GM21423 (cell line): ENCODE results near the gene NPIPB2.
A peak's percentile ranks its signal among the peaks of the same experiment; 100 is the strongest.
"Not testable (repeated sequence)": the region's sequence is repeated elsewhere in the genome, so short reads cannot be mapped to it uniquely, and the experiment has no call there.

Experiments used
- ATAC-seq: cut with Tn5 transposase; IDR thresholded peaks from one replicate; pipeline ENCODE4 v1.9.1; 2021; ENCODE audit warnings: mild to moderate bottlenecking, moderate library complexity; ENCODE audit not compliant: unreplicated experiment

The NPIPB2 gene

DNA sequence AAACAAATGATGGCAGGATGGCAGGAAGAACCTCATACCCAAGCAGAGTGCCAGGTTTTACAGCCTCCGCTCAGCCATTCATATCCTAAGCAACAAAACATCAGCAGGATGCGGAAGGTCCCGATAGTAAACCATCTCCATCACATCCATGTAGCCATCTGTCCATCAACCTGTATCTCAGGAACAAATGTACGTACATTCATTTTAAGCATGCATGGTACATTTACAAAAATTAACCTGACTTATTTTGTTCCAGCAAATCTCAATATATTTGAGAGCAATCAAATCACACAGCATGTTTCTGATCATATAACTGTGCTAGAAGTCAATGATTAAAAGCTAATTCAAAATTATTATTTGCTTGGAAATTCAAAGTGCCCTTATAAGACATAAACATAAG, at the start of gene NPIPB2:
TSS of gene NPIPB2 (minus strand) at position 101 of the 400 bp plus-strand sequence. CDS start at position 101, 0 bp downstream.
- not testable (repeated sequence) for ATAC-seq

DNA sequence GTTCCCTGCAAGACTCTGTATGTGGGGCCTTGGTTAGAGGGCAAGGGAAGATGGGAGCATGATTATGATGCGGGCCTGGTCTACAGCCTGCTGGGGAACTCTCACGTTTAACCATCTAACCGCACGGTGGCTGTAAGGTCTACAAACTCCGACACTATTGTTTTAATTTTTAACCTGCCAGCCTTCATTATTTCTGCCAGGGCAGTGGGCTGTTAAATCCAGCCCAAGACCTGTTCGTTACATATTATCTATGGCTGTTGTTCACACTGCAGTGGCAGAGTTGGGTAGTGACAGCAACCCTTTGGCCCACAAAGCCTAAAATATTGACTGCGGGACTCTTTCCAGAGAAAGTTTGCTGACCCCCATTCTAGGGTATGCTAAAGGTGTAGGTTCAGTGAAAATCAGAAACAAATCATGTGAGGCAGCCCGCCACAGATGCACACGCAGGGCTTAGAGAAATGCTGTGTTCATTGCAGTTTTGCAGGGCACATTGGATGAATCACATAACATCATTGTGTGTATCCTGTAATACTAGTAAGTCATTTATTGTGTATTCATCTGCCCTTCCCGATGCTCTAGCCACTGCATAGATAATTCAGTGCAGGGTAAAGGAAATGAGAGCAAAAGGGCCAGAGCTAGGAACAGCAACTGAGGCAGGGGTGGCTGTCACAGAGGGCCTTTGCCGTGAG, 49.0 kb upstream of the NPIPB2 start:
- peak; percentile 52 for ATAC-seq

DNA sequence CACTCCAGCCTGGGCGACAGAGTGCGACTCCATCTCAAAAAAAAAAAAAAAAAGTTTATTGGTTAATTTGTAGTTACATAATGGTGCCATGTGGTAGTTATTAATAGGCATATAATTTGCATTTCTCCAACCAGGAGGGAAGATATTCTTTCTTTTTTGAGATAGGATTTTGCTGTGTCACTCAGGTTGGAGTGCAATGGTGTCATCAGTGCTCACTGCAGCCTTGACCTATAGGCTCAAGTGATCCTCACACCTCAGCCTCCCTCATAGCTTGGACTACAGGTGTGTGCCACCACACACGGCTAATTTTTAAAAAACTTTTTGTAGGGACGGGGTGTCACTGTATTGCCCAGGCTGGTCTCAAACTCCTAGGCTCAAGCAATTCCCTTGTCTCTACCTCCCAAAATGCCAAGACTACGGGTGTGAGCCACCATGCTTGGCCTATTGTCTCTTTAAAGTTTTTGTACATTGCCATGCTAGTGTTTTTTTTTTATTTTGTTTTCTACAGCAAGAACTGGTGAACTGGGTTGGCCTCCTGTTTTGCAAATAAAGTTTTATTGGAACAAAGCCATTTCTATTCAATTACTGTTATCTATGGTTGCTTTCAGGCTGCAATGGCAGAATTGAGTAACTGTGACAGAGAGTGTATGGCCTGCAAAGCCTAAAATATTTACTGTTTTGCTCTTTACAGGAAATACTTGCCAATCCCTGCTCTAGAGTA, 46.6 kb upstream of the NPIPB2 start:
- no peak for ATAC-seq

DNA sequence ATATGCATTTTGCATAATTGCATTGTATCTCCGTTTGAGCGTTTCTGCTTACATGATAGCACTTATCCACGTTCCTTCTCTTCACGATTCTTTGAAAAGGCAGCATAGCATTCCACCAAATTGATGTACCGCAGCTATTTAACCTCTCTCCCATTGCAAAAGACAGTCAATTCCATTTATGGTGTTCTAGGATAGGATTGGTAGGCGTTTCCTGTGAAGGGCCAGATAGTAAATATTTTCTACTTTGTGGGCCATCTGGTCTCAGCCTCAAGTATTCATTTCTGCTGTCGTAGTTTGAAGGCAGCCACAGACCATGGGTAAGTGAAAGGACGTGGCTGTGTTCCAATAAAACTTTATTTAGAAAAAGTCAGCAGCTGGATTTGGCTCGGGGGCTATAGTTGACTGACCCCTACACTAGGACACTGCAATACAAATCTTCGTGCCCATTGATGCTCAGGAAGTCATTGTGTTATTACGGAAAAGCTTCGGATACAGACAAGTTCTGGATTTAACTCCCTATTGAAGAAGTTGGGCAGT, 44.7 kb upstream of the NPIPB2 start:
- no peak for ATAC-seq

DNA sequence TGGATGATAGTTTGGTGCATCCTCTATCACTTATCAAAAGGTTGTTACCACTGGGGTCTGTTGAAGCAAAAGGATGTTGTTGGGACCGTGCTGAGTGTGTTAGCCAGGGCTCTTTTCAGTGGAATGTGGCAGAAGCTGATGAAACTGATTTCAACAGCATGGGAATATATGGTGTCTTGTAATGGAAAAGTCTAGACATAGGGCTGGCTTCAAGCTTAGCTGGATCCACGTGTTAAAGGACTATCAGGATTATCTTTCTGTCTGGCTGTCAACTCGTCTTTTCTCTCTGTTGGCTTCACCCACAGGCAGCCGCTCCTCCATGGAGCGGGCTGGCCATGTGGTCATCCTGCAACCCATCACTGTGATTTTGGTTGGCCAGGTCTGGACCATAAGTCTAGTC, 43.4 kb upstream of the NPIPB2 start:
- ATAC-seq, result no peak

DNA sequence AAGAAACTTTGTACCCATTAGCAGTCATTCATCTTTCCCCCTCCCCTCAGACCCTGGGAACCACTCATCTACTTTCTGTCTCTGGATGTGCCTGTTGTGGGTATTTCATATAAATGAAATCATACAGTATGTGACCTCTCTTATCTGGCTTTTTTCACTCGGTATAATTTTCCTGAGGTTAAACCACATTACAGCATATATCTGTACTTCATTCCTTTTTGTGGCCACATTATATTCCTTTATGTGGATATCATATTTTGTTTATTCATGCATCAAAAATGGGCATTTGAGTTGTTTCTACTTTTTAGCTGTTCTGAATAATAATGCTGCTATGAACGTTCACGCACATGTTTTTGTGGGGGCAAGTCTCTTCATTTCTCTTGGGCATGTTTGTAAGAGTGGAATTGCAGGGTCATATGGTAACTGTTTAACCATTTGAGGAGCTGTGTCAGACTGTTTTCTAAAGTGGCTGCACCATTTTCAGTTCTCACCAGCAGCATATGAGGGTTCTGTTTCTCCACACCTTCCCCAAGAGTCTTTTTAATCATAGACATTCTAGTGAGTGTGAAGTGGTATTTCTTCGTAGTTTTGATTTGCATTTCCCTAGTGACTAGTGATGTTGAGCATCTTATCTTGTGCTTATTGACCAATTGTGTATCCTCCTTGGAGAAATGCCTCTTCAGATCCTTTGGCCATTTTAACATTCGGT, 38.4 kb upstream of the NPIPB2 start:
- ATAC-seq, result no peak

DNA sequence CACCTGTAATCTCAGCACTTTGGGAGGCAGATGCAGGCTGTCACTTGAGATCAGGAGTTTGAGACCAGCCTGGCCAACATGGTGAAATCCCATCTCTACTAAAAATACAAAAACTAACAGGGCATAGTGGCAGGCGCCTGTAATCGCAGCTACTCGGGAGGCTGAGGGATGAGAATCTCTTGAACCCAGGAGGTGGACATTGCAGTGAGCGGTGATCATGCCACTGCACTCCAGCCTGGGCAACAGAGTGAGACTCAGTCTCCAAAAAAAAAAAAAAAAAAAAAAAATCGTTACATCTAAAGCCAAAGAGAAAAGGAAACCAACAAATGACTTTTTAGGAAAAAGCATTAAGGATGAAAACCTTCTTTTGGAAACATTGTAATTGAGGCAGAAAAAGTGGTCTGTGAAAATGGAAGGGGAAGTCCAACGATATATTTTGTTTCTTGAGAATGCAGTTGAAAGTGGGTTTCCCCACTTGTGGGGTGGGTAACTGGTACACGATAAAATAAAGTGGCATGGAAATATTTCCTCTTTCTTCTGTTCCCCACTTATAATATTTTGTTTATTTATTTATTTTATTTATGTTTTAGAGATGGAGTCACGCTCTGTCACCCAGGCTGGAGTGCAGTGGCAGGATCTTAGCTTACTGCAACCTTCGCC, 37.3 kb upstream of the NPIPB2 start:
- ATAC-seq, result no peak

DNA sequence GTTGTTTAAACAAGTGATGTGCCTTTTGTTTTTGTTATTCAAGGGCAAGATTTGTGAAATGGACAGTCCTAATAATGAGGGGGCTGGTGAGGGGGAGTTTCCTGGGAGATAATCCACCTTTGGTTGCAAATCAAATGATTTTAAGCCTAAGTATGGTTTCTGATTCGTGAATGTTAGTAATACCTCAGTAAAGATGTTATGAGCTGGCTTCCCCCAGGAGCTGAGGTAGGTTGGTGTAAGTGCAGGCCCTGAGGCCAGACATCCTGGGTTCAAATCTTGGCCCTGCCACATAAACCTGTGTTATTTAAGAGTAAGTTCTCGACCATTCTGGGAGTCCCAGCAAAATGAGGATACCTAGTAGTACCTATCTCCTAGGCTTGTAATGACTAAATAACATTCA, 36.2 kb upstream of the NPIPB2 start:
- no peak for ATAC-seq

DNA sequence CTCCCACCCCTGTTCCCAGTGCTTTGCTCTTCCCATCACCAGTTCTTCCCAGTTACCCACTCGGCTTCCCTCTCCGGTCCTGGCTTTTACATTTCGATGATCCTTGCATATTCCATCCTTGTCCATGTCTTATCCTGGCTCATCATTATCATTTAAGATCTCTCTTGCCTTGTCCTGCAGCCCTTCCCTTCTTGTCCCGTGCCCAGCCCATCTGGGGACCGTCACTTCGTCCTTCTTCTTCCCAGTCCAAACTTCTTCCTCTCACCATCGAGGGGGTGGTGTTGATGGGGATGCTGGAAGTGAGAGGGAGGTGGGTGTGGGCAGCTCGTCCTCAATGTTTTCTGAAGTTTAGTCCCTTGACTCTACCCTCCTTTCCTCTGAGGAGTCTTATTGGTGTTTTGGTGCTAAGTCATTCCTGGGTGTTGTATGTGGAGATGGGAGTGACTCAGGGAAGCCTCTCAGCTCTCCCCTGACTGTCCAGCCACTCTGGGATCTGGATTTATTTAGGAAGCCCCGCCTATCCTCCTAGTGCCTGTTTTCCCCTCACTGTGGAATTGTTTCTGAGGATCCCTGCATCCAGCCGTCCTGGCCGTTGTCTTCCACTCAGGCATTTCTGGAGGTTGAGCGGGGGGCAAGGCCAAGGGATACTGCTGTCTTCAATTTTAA, 35.7 kb upstream of the NPIPB2 start:
- ATAC-seq, result no peak

DNA sequence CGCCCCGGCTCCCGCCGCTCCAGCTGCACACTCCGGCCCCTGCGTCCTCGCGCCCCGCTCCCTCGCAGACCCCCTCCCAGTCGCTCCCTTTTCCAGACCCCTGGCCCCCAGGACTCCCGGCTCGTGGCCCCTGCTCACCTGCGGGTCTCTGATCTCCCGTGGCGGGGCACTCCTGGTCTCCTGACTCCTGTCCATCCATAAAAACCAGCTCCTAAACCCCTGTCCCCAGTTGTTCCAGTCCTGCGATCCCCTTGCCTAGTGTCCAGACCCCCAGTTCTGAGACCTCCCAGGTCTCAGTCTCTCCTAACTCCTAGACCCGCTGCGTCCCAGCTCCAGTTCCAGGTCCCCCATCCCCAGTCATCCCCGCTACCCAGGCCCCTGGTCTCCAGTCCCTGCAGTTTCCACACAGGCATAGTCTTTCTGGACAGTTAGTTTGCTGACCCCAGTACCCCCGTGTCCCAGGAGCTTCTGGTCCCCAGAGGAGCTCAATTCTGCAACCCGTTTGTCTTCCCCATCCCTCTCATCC, 35.1 kb upstream of the NPIPB2 start:
- ATAC-seq, result peak; percentile 9

DNA sequence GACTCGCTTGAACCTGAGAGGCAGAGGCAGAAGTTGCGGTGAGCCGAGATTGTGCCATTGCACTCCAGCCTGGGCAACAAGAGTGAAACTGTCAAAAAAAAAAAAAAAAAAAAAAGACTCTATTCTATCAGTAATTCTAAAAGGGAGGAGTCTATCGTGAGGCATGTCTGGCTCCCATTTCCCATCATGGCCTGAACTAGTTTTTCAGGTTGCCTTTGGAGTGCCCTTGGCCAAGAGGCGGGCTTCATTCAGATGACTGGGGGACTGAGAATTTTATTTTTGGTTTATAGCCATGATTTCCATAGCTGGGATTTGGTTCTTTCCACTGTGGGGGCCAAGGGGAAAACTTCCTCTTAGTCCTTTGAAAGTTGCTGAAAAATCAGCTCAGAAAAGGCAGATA, 31.2 kb upstream of the NPIPB2 start:
- no peak for ATAC-seq

DNA sequence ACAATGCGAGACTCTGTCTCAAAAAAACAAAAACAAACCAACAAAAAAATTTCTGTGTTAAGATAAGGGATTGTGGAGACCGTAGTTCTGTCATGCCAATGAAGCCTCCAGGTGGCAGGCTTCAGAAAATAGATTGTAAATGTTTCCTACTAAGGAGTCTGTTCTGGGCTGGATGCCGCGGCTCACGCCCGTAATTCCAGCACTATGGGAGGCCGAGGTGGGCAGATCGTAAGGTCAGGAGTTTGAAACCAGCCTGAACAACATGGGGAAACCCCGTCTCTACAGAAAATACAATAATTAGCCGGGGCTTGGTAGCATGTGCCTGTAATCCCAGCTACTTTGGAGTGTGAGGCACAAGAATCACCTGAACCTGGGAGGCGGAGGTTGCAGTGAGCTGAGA, 30.3 kb upstream of the NPIPB2 start:
- no peak for ATAC-seq

DNA sequence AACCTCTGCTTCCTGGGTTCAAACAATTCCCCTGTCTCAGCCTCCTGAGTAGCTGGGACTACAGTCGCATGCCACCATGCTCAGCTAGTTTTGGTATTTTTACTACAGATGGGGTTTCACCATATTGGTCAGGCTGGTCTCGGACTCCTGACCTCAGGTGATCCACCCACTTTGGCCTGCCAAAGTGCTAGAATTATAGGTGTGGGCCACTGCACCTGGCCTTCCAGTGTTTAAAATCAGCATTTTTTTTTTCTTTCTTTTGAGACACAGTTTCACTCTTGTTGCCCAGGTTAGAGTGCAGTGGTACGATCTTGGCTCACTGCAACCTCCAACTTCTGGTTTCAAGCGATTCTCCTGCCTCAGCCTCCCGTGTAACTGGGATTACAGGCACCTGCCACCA, 28.4 kb upstream of the NPIPB2 start:
- ATAC-seq, result not testable (repeated sequence)

DNA sequence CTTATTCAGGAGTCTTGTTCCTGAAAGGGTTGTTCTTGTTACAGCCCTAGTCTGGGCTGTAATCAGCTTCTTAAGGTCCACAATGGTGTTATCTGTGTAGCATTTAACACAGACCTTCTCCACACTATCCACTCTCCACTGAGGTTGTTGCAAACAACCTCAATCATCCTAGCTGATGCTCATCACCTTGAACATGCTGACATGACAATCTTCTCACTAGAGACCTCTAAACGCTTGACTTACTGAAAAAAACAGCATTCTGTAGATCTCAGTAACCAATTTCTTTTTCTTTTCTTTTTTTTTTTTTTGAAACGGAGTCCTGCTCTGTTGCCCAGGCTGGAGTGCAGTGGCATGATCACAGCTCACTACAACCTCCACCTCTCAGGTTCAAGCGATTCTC, 26.7 kb upstream of the NPIPB2 start:
- no peak for ATAC-seq

DNA sequence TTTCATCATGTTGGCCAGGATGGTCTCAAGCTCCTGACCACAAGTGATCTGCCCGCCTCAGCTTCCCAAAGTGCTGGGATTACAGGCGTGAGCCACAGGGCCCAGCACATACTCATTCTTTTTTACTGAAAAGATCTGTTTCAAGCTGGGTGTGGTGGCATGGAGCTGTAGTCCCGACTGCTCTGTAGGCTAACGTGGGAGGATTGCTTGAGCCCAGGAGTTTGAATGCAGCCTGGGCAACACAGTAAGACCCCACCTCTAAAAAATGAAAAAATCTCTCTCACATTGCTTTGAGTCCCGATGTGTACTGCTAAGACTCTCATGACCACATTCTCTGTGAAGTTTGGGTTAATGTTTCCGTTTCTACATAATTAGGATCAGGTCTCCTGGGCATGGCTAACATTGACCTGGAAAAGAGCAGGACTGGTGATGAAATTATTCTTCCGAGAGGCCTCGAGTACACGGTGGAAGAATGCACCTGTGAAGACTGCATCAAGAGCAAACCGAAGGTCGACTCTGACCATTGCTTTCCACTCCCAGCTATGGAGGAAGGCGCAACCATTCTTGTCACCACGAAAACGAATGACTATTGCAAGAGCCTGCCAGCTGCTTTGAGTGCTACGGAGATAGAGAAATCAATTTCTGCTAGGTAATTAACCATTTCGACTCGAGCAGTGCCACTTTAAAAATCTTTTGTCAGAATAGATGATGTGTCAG, 25.5 kb upstream of the NPIPB2 start:
- ATAC-seq, result no peak

DNA sequence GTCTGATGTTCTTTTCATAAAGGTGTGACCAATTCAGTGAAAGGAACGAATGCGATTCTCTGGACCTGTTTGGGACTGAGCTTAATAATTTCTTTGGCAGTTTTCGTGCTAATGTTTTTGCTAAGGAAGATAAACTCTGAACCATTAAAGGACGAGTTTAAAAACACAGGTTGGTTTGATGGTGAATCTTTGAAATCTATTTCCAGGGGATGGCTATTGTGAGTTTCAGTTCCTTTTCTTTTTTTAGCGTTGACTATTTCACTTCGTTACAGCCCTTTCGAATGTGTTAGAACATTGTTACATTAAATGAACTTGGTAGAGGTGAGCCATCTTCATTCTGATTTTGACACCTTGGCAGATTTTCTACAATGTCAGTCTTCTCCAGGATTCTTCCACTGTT, 24.3 kb upstream of the NPIPB2 start:
- ATAC-seq, result peak; percentile 32

DNA sequence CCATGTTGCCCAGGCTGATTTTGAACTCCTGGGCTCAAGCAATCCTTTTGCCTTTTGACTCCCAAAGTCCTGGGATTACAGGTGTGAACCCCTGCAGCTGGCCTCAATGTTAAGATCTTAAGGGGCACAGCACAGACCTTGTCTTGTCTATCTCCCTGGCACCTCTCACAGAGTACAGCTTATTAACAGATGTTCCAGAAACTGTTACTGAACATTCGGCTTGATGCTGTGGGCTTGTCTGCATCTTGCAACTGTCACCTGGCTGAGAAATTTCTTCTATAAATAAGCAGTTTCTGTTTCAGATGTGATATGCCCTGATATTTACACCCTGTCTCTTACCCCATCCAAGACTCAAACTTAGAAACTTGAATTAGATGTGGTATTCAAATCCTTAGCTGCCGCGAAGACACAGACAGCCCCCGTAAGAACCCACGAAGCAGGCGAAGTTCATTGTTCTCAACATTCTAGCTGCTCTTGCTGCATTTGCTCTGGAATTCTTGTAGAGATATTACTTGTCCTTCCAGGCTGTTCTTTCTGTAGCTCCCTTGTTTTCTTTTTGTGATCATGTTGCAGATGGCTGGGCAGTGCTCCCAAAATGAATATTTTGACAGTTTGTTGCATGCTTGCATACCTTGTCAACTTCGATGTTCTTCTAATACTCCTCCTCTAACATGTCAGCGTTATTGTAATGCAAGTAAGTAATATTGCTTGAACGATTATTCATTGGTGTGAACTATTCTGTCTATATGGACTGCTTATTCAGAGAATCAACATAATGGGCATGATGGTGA, 23.1 kb upstream of the NPIPB2 start, which contains the start of gene TNFRSF17:
TSS of gene TNFRSF17 (plus strand) at position 450 of the 791 bp plus-strand sequence. CDS start at position 565, 115 bp downstream.
- peak; percentile 79 for ATAC-seq

DNA sequence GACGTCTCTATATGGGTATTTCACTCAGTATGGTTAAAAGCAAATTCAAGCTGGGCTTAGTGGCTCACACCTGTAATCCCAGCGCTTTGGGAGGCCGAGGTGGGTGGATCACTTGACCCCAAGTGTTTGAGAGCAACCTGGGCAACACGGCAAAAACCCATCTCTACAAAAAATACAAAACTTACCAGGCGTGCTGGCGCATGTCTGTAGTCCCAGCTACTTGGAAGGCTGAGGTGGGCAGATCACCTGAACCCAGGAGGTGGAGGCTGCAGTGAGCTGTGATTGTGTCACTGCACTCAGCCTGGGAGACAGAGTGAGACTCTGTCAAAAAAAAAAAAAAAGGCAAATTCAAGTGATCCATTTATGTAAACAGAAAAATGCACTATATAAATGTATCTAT, 21.9 kb upstream of the NPIPB2 start:
- no peak for ATAC-seq

DNA sequence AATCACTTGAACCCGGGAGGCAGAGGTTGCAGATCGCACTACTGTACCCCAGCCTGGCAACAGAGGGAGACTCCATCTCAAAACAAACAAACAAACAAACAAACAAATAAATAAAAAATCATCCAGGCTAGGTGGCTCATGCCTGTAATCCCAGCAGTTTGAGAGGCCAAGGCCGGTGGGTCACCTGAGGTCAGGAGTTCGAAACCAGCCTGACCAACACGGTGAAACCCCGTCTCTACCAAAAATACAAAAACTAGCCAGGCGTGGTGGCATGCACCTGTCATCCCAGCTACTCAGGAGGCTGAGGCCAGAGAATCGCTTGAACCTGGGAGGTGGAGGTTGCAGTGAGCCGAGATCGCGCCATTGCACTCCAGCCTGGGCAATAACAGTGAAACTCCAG, 21.1 kb upstream of the NPIPB2 start:
- not testable (repeated sequence) for ATAC-seq
